GM21447 (cell line): ENCODE data around the gene NUMA1.

ENCODE experiments used
- ATAC-seq: cut with Tn5 transposase; IDR thresholded peaks from one replicate; pipeline ENCODE4 v1.9.1; 2021; ENCODE audit not compliant: unreplicated experiment

The NUMA1 gene

GRCh38 chr11:72066855-72067254 lies 13.5 kb downstream of the NUMA1 start:
- ATAC-seq = no peak

GRCh38 chr11:72061739-72062396 lies 18.5 kb downstream of the NUMA1 start:
- ATAC-seq = no peak

GRCh38 chr11:72058416-72059034 lies 21.8 kb downstream of the NUMA1 start:
- no peak for ATAC-seq

- no peak for ATAC-seq
Measured at GRCh38 chr11:72048766-72049460, 31.4 kb downstream of the NUMA1 start.

GRCh38 chr11:72045849-72046248 lies 34.5 kb downstream of the NUMA1 start:
- no peak for ATAC-seq

GRCh38 chr11:72042064-72042745 lies 38.1 kb downstream of the NUMA1 start:
- no peak for ATAC-seq

- ATAC-seq = no peak
Measured at GRCh38 chr11:72041364-72042063, 38.8 kb downstream of the NUMA1 start.

GRCh38 chr11:72040491-72041363 lies 39.6 kb downstream of the NUMA1 start:
- ATAC-seq = no peak

GRCh38 chr11:72039856-72040401 lies 40.4 kb downstream of the NUMA1 start:
- no peak for ATAC-seq

- ATAC-seq = no peak
Measured at GRCh38 chr11:72039031-72039855, 41.1 kb downstream of the NUMA1 start.

GRCh38 chr11:72038491-72038890 lies 41.9 kb downstream of the NUMA1 start:
- ATAC-seq = no peak

- ATAC-seq = no peak
Measured at GRCh38 chr11:72037554-72038311, 42.6 kb downstream of the NUMA1 start.

- ATAC-seq = no peak
Measured at GRCh38 chr11:72036687-72037086, 43.7 kb downstream of the NUMA1 start.

- no peak for ATAC-seq
Measured at GRCh38 chr11:72030472-72031045, 49.8 kb downstream of the NUMA1 start.

- no peak for ATAC-seq
Measured at GRCh38 chr11:72026090-72026489, 54.3 kb downstream of the NUMA1 start.

GRCh38 chr11:72024069-72024754 lies 56.1 kb downstream of the NUMA1 start:
- no peak for ATAC-seq

- ATAC-seq = no peak
Measured at GRCh38 chr11:72023335-72023734, 57.0 kb downstream of the NUMA1 start.
